Fibroblast of lung (primary cell): ENCODE results near the gene TTC33. TPM values are rescaled to one million over a fixed set of nuclear protein-coding genes. Genes with fewer than 3 reads are reported as not detected.

Experiments
- DNase-seq, 2 donors: peaks; one replicate each; pipeline versions ENCODE4 v3.0.0 to v3.0.0-alpha.2; 2010; ENCODE audit warnings: low read depth in 2 of 2
- H2AFZ ChIP-seq: 2 replicates; pipeline ENCODE4 v1.5.1; 2012; ENCODE audit warnings: low read length, control low read depth, inconsistent platforms
- H3K27ac ChIP-seq: 2 replicates; pipeline ENCODE4 v1.5.1; 2011; ENCODE audit warnings: low read length, control low read depth; ENCODE audit not compliant: insufficient read depth
- H3K27me3 ChIP-seq: 2 replicates; pipeline ENCODE4 v1.5.1; 2011; ENCODE audit warnings: mild to moderate bottlenecking, low read length; ENCODE audit not compliant: control insufficient read depth, insufficient read depth
- H3K36me3 ChIP-seq: 2 replicates; pipeline ENCODE4 v1.5.1; 2011; ENCODE audit warnings: low read length; ENCODE audit not compliant: control insufficient read depth, insufficient read depth
- H3K4me1 ChIP-seq: 2 replicates; pipeline ENCODE4 v1.5.1; 2011; ENCODE audit warnings: low read length; ENCODE audit not compliant: control insufficient read depth, insufficient read depth; ENCODE audit errors: extremely low read depth
- H3K4me2 ChIP-seq: 2 replicates; pipeline ENCODE4 v1.5.1; 2011; ENCODE audit warnings: low read length, control low read depth; ENCODE audit not compliant: insufficient read depth; ENCODE audit errors: extremely low read depth
- H3K4me3 ChIP-seq, 4 experiments: fragments of 200-600 bp in 1 of 4; sonication (generic) in 1 of 4; replicated peaks in 1 of 4; 2 replicates each; pipeline ENCODE4 v1.5.1; 2011 to 2016; ENCODE audit warnings: low read length in 4 of 4, low read depth in 3 of 4, mild to moderate bottlenecking in 3 of 4, control low read depth in 2 of 4, inconsistent platforms in 1 of 4, mixed read lengths in 1 of 4; ENCODE audit not compliant: insufficient read depth in 1 of 4; ENCODE audit errors: control extremely low read depth in 1 of 4
- H3K79me2 ChIP-seq: 2 replicates; pipeline ENCODE4 v1.5.1; 2012; ENCODE audit warnings: mild to moderate bottlenecking, low read length, inconsistent platforms; ENCODE audit not compliant: control insufficient read depth, insufficient read depth
- H3K9ac ChIP-seq: 2 replicates; pipeline ENCODE4 v1.5.1; 2011; ENCODE audit warnings: mild to moderate bottlenecking, low read length, control low read depth; ENCODE audit not compliant: insufficient read depth
- H3K9me3 ChIP-seq: 2 replicates; pipeline ENCODE4 v1.5.1; 2012; ENCODE audit warnings: low read depth, low read length; ENCODE audit not compliant: control insufficient read depth, insufficient read depth
- H4K20me1 ChIP-seq: 2 replicates; pipeline ENCODE4 v1.5.1; 2011; ENCODE audit warnings: low read length; ENCODE audit not compliant: control insufficient read depth, insufficient read depth; ENCODE audit errors: extremely low read depth
- CTCF ChIP-seq, 2 donors: IDR thresholded peaks in 1 of 2; conservative IDR thresholded peaks in 1 of 2; 1 replicate in 1 of 2; 2 replicates in 1 of 2; pipeline ENCODE4 v1.5.1; 2011 to 2012; ENCODE audit warnings: low read length in 2 of 2, control low read depth in 1 of 2, inconsistent platforms in 1 of 2, low read depth in 1 of 2, mild to moderate bottlenecking in 1 of 2
- EZH2 ChIP-seq: IDR thresholded peaks from 2 replicates; pipeline ENCODE4 v1.5.1; 2012; ENCODE audit warnings: low read length, control low read depth, mild to moderate bottlenecking; ENCODE audit errors: missing control alignments
- polyA plus RNA-seq, 2 donors: library from polyadenylated mRNA; depleted of rRNA in 1 of 2; stranded (reverse) in 1 of 2; unstranded in 1 of 2; fragments of >200 nt; gene quantifications; 2 replicates each; pipeline ENCODE4 v1.2.1, GENCODE V29; 2011 to 2012; ENCODE audit warnings: missing spikeins in 1 of 2
- total RNA-seq: library from RNA; depleted of rRNA; stranded (reverse); fragments of >200 nt; gene quantifications from 2 replicates; pipeline ENCODE4 v1.2.1, GENCODE V29; 2014

Gene TTC33
- total and polyA plus RNA-seq, 2 donors (not counting 1 experiment from before 2014, with no cell fraction given) = 8.7 to 16.3 TPM

GRCh38 chr5:40667161-40667663 lies 88.5 kb downstream of the TTC33 start:
- Histone ChIP-seq H3K27me3 (no peaks in the 10 kb centered on the region), H3K4me2 (no peak overlapping the region), H2AFZ (no peak overlapping the region), H3K4me1 (no peaks in the 10 kb centered on the region), H3K4me3 (no peak overlapping the region), H3K27ac (no peak overlapping the region), H3K36me3 (no peaks in the 10 kb centered on the region), H3K79me2 (no peaks in the 10 kb centered on the region), H3K9ac (no peak overlapping the region), H3K9me3 (no peaks in the 10 kb centered on the region), H4K20me1 (no peaks in the 10 kb centered on the region)
- TF ChIP-seq EZH2 = no peak
- no peak for TF ChIP-seq CTCF (conservative IDR thresholded peaks at IDR 0.05 in 1 of 2, IDR thresholded peaks at IDR 0.05 in 1 of 2; ENCODE audit: low read depth in 1 of 2, low read length in 2 of 2)
- no peak for DNase-seq

- H3K9ac ChIP-seq = no peak overlapping the region
- no peaks in the 10 kb centered on the region for H3K36me3 ChIP-seq
- TF ChIP-seq CTCF (conservative IDR thresholded peaks at IDR 0.05 in 1 of 2, IDR thresholded peaks at IDR 0.05 in 1 of 2; ENCODE audit: low read depth in 1 of 2, low read length in 2 of 2) = no peak
- H3K4me3 ChIP-seq = no peak overlapping the region
- DNase-seq = no peak
- H3K9me3 ChIP-seq = no peaks in the 10 kb centered on the region
- no peak overlapping the region for H3K4me2 ChIP-seq
- H3K79me2 ChIP-seq = no peaks in the 10 kb centered on the region
- no peak overlapping the region for H3K27ac ChIP-seq
- no peaks in the 10 kb centered on the region for H4K20me1 ChIP-seq
- no peaks in the 10 kb centered on the region for H3K4me1 ChIP-seq
- H2AFZ ChIP-seq = no peak overlapping the region
- H3K27me3 ChIP-seq = no peaks in the 10 kb centered on the region
These were observed 89.1 kb downstream of the TTC33 start for GRCh38 chr5:40666657-40667056.

GRCh38 chr5:40665635-40666298 lies 90.0 kb downstream of the TTC33 start:
- Histone ChIP-seq H4K20me1 (no peaks in the 10 kb centered on the region), H3K4me2 (no peak overlapping the region), H3K36me3 (no peaks in the 10 kb centered on the region), H3K9me3 (no peaks in the 10 kb centered on the region), H3K27ac (no peak overlapping the region), H2AFZ (no peak overlapping the region), H3K27me3 (no peaks in the 10 kb centered on the region), H3K4me1 (no peaks in the 10 kb centered on the region), H3K9ac (no peak overlapping the region), H3K79me2 (no peaks in the 10 kb centered on the region), H3K4me3 (no peak overlapping the region)
- TF ChIP-seq CTCF (conservative IDR thresholded peaks at IDR 0.05 in 1 of 2, IDR thresholded peaks at IDR 0.05 in 1 of 2; ENCODE audit: low read depth in 1 of 2, low read length in 2 of 2) (no peak), EZH2 (no peak)
- no peak for DNase-seq
